ENCODE measurements around the gene UBE2M. TPM values are rescaled to one million over a fixed set of nuclear protein-coding genes. Genes with fewer than 3 reads are reported as not detected.

UBE2M gene
- total RNA-seq, 4 donors from 2014 or later = 18.4 to 38.2 (median 29.4) TPM

DNA sequence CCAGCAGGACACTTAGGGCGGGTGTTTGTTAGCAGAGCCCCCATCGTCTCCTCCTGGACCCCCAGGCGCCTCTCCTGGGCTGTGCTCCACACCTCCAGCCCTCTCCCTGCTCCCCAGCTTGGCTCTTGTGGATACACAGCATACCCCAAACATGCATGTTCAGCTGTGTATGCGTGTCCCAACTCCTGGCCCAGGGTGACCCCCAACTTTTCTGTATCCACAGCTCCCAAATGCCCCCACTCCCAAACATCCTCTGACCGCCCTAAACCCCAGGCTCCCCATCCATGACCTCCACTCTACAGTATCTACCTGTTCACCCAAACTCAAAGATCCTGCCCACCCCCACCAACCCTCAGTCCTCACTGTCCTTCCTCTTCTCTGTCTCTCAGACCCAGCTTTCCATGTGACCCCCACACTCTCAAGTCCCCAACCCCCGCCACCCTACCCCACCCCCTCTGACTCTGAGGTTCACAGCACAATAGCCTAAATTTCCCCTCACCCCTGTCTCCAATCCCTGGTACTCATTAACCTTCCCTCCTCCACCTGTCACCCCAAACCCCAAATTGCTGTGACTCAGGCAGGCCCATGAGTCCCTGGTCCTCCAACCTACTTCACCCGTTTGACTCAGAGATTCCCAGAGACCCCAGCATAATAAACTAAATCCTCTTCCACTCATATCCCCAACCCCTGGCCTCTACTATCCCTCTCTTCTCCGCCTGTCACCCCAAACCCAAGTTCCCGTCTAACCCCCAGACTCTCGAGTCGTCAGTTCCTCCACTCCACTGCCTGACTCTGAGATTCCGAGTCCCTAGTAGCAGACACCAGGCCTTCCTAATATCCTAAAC lies 968 bp downstream of the UBE2M start:
- Histone ChIP-seq H3K27ac (peak overlapping the region; percentile 97 to 100 (median 100)), H3K4me3 (peak overlapping the region; percentile 57 to 94 (median 92)), H3K36me3 (peaks cover 0 to 27% (median 0%) of the 10 kb centered on the region in 3 donors), H3K4me1 (peaks cover 5 to 75% (median 52%) of the 10 kb centered on the region in 4 donors), H3K27me3 (peaks cover 0 to 12% of the 10 kb centered on the region in 2 donors), H3K9me3 (no peaks in the 10 kb centered on the region)
- TF ChIP-seq POLR2A (IDR thresholded peaks at IDR 0.05) (no peak), EP300 (IDR thresholded peaks at IDR 0.05) (no peak), CTCF (IDR thresholded peaks at IDR 0.05) (no peak)
- DNase-seq (ENCODE audit: low spot score in 2 of 2) = no peak
- 31 to 37% methylated on average over 12 of the region's 12 CpGs for WGBS, 2 donors

- no peaks in the 10 kb centered on the region for H3K9me3 ChIP-seq
- H3K36me3 ChIP-seq = peaks cover 0 to 34% (median under 1%) of the 10 kb centered on the region in 3 donors
- H3K4me1 ChIP-seq = peaks cover 5 to 68% (median 45%) of the 10 kb centered on the region in 4 donors
- 61 to 62% methylated on average over 10 of the region's 10 CpGs for WGBS, 2 donors
- TF ChIP-seq EP300 (IDR thresholded peaks at IDR 0.05) = no peak
- no peak for TF ChIP-seq POLR2A (IDR thresholded peaks at IDR 0.05)
- TF ChIP-seq CTCF (IDR thresholded peaks at IDR 0.05) = no peak
- peaks cover 0 to 7% of the 10 kb centered on the region in 2 donors for H3K27me3 ChIP-seq
- DNase-seq (ENCODE audit: low spot score in 2 of 2) = no peak
- peak overlapping the region; percentile 57 to 94 (median 92) for H3K4me3 ChIP-seq
- H3K27ac ChIP-seq = peak overlapping the region; percentile 97 to 100 (median 100)
Observed at GRCh38 chr19:58556622-58557220, 1.7 kb downstream of the UBE2M start.

- 79 to 83% methylated on average over 15 to 16 of the region's 16 CpGs for WGBS, 2 donors
- Histone ChIP-seq H3K27me3 (peaks cover 0 to under 1% of the 10 kb centered on the region in 2 donors), H3K27ac (peak overlapping the region in 3 of 4 donors; percentile 93 to 100 (median 99)), H3K4me3 (no peak overlapping the region), H3K9me3 (no peaks in the 10 kb centered on the region), H3K4me1 (peaks cover 5 to 62% (median 41%) of the 10 kb centered on the region in 4 donors), H3K36me3 (peaks cover 0 to 41% (median 6%) of the 10 kb centered on the region in 3 donors)
- TF ChIP-seq POLR2A (IDR thresholded peaks at IDR 0.05) (no peak), CTCF (IDR thresholded peaks at IDR 0.05) (no peak), EP300 (IDR thresholded peaks at IDR 0.05) (no peak)
- no peak for DNase-seq (ENCODE audit: low spot score in 2 of 2)
Observed at GRCh38 chr19:58555920-58556621, 2.3 kb downstream of the UBE2M start.

- peaks cover 5 to 60% (median 41%) of the 10 kb centered on the region in 4 donors for H3K4me1 ChIP-seq
- WGBS, 2 donors = 41 to 53% methylated on average over 3 to 4 of the region's 4 CpGs
- no peak for DNase-seq (ENCODE audit: low spot score in 2 of 2)
- TF ChIP-seq EP300 (IDR thresholded peaks at IDR 0.05) = no peak
- TF ChIP-seq POLR2A (IDR thresholded peaks at IDR 0.05) = no peak
- TF ChIP-seq CTCF (IDR thresholded peaks at IDR 0.05) = no peak
- peaks cover 0 to 47% (median 13%) of the 10 kb centered on the region in 3 donors for H3K36me3 ChIP-seq
- peak overlapping the region; percentile 80 to 100 (median 96) for H3K27ac ChIP-seq
- H3K9me3 ChIP-seq = no peaks in the 10 kb centered on the region
- H3K4me3 ChIP-seq = peak overlapping the region; percentile 66 to 80 (median 75)
- no peaks in the 10 kb centered on the region for H3K27me3 ChIP-seq
Observed at GRCh38 chr19:58555369-58555885, 3.0 kb downstream of the UBE2M start.
